Measurements from ENCODE around the gene UBE2G2.

GRCh38 chr21:44791993-44792392, 9.6 kb downstream of the UBE2G2 start:
- TF ChIP-seq CTCF (IDR thresholded peaks at IDR 0.05; ENCODE audit: insufficient read depth, low read length) (no peak), POLR2AphosphoS5 (IDR thresholded peaks at IDR 0.05; ENCODE audit: low read depth) (no peak), SPI1 (IDR thresholded peaks at IDR 0.05; ENCODE audit: borderline replicate concordance, low read depth) (no peak)
